Thyroid gland (tissue), 4 donors: ENCODE results near the gene SPATA20.

Experiments
- CTCF ChIP-seq, 6 experiments: fragments of 200-600 bp in 3 of 6; fragments of 450-650 bp in 3 of 6; sonication (generic) in 3 of 6; IDR thresholded peaks; one replicate each; pipeline ENCODE4 v1.5.1; 2016 to 2019; ENCODE audit warnings: antibody characterized with exemption in 6 of 6, mild to moderate bottlenecking in 2 of 6, inconsistent platforms in 1 of 6, moderate library complexity in 1 of 6
- POLR2A ChIP-seq, 2 donors: fragments of 450-650 bp; IDR thresholded peaks; one replicate each; pipeline ENCODE4 v1.6.1; 2017; ENCODE audit warnings: antibody characterized with exemption in 2 of 2, mild to moderate bottlenecking in 2 of 2, moderate library complexity in 1 of 2

GRCh38 chr17:50538549-50539410 lies 8.2 kb upstream of the SPATA20 start:
- TF ChIP-seq CTCF (IDR thresholded peaks at IDR 0.05) (no peak), POLR2A (IDR thresholded peaks at IDR 0.05) (no peak)
